ENCODE measurements around the gene IPPK.
A peak's percentile ranks its signal among the peaks of the same experiment; 100 is the strongest.

Gene IPPK

DNA sequence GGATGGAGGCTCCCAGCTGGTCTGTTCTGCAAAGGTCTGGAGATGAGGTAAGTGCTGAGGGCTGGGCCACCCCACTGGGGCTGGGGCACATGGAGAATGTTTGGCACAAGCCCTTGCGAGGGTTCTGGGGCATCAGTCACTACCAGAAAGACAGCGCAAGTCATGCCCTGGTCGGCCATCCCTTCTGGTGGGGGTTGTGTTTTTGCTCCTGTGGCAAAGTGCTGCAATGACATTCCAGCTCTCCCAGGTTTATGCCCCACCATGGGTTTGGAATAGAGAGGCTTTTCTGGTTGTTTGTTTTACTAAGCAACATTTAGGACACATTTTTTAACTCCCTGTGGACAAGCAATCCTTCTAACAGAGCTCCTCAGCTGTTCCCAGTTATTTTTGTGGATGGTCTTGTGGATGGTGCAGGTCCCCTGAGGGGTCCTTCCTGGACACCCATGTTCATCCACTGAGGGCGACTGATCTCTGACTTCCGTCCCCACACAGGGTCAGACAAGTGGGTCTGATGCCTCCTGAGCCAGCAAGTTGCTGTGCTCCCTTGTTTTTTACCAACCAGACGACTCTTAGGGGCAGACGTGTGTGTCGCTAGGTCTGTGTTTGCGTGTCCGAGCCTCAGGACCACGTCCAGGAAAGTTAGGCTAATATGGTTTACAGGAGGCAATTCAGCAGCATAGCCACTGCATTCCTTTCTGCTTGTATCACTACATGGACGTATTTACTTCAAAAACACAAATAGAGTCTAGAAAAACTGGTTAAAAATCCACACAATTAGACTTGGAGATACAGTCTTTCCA lies 69.3 kb downstream of the IPPK start:
- Histone ChIP-seq H3K36me3 (ENCODE audit: control insufficient read depth in 2 of 2, insufficient read depth in 1 of 2, low read length in 2 of 2) (no peaks in the 10 kb centered on the region), H3K4me1 (ENCODE audit: control insufficient read depth, insufficient read depth, low read length) (no peaks in the 10 kb centered on the region; the same call in 1 of the 2 replicates), H3K27ac (ENCODE audit: extremely low read depth, low read depth, low read length) (no peak overlapping the region), H3K9me3 (ENCODE audit: control insufficient read depth, insufficient read depth, low read depth, low read length) (no peaks in the 10 kb centered on the region), H3K4me3 (ENCODE audit: low read depth, low read length) (no peak overlapping the region)
- TF ChIP-seq ZNF335 (tag by site-specific recombination; conservative IDR thresholded peaks at IDR 0.05) (no peak), BCL11B (tag by site-specific recombination; IDR thresholded peaks at IDR 0.05; ENCODE audit: low read depth) (no peak), GFI1B (tag by site-specific recombination; IDR thresholded peaks at IDR 0.05) (no peak), KLF8 (tag by site-specific recombination; IDR thresholded peaks at IDR 0.05) (no peak), ZNF121 (tag by site-specific recombination; IDR thresholded peaks at IDR 0.05) (no peak), ZNF248 (tag by site-specific recombination; IDR thresholded peaks at IDR 0.05) (no peak), OVOL3 (tag by site-specific recombination; IDR thresholded peaks at IDR 0.05) (no peak)
- TF ChIP-seq, protein P1, sequence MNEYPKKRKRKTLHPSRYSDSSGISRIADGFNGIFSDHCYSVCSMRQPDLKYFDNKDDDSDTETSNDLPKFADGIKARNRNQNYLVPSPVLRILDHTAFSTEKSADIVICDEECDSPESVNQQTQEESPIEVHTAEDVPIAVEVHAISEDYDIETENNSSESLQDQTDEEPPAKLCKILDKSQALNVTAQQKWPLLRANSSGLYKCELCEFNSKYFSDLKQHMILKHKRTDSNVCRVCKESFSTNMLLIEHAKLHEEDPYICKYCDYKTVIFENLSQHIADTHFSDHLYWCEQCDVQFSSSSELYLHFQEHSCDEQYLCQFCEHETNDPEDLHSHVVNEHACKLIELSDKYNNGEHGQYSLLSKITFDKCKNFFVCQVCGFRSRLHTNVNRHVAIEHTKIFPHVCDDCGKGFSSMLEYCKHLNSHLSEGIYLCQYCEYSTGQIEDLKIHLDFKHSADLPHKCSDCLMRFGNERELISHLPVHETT (tag by site-specific recombination; IDR thresholded peaks at IDR 0.05), result no peak
- TF ChIP-seq, protein P2, sequence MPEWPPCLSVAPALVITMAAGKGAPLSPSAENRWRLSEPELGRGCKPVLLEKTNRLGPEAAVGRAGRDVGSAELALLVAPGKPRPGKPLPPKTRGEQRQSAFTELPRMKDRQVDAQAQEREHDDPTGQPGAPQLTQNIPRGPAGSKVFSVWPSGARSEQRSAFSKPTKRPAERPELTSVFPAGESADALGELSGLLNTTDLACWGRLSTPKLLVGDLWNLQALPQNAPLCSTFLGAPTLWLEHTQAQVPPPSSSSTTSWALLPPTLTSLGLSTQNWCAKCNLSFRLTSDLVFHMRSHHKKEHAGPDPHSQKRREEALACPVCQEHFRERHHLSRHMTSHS (tag by site-specific recombination; IDR thresholded peaks at IDR 0.05), result no peak
- TF ChIP-seq, protein P3, sequence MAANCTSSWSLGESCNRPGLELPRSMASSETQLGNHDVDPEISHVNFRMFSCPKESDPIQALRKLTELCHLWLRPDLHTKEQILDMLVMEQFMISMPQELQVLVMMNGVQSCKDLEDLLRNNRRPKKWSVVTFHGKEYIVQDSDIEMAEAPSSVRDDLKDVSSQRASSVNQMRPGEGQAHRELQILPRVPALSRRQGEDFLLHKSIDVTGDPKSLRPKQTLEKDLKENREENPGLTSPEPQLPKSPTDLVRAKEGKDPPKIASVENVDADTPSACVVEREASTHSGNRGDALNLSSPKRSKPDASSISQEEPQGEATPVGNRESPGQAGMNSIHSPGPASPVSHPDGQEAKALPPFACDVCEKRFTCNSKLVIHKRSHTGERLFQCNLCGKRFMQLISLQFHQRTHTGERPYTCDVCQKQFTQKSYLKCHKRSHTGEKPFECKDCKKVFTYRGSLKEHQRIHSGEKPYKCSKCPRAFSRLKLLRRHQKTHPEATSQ (tag by site-specific recombination; IDR thresholded peaks at IDR 0.05), result no peak
- ChIA-PET CTCF (interaction anchor here (0.6 to 0.7 kb wide), 2 partner anchors 460 to 1412 kb away, joined by 3 read pairs; no protein-coding TSS in a partner anchor), POLR2A (interaction anchor here (0.7 kb wide), 1 partner anchor 9 kb away, joined by 3 read pairs; no protein-coding TSS in a partner anchor)

DNA sequence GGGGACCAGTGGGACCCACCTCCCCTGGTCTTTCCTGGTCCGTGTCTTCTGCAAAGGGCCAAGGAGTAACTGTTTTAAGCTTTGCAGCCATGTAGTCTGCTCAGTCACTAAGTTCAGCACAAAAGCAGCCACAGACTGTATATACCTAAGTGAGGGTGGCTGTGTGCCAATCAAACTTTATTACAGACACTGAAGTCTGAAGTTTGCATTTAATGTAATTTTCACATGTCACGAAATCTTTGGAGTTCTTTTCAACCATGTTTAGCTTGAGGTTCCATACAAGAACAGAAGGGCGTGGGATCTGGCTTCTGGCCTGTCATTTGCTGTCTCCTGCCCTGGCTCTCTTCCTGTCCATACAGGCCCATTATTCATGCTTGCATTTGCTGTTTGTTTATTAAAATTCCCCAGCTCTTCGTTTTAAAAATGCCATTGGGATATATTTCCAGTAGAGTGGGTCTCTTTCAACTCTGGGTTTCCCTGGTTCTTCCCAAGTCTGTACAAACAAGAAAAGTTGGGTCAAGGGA lies 69.9 kb downstream of the IPPK start:
- Histone ChIP-seq H3K27ac (ENCODE audit: extremely low read depth, low read depth, low read length) (no peak overlapping the region), H3K36me3 (ENCODE audit: control insufficient read depth in 2 of 2, insufficient read depth in 1 of 2, low read length in 2 of 2) (no peaks in the 10 kb centered on the region), H3K4me1 (ENCODE audit: control insufficient read depth, insufficient read depth, low read length) (no peaks in the 10 kb centered on the region; the same call in 1 of the 2 replicates), H3K9me3 (ENCODE audit: control insufficient read depth, insufficient read depth, low read depth, low read length) (no peaks in the 10 kb centered on the region), H3K4me3 (ENCODE audit: low read depth, low read length) (no peak overlapping the region)
- TF ChIP-seq, protein P4, sequence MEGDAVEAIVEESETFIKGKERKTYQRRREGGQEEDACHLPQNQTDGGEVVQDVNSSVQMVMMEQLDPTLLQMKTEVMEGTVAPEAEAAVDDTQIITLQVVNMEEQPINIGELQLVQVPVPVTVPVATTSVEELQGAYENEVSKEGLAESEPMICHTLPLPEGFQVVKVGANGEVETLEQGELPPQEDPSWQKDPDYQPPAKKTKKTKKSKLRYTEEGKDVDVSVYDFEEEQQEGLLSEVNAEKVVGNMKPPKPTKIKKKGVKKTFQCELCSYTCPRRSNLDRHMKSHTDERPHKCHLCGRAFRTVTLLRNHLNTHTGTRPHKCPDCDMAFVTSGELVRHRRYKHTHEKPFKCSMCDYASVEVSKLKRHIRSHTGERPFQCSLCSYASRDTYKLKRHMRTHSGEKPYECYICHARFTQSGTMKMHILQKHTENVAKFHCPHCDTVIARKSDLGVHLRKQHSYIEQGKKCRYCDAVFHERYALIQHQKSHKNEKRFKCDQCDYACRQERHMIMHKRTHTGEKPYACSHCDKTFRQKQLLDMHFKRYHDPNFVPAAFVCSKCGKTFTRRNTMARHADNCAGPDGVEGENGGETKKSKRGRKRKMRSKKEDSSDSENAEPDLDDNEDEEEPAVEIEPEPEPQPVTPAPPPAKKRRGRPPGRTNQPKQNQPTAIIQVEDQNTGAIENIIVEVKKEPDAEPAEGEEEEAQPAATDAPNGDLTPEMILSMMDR (tag by site-specific recombination; IDR thresholded peaks at IDR 0.05), result no peak
- TF ChIP-seq, protein P5, sequence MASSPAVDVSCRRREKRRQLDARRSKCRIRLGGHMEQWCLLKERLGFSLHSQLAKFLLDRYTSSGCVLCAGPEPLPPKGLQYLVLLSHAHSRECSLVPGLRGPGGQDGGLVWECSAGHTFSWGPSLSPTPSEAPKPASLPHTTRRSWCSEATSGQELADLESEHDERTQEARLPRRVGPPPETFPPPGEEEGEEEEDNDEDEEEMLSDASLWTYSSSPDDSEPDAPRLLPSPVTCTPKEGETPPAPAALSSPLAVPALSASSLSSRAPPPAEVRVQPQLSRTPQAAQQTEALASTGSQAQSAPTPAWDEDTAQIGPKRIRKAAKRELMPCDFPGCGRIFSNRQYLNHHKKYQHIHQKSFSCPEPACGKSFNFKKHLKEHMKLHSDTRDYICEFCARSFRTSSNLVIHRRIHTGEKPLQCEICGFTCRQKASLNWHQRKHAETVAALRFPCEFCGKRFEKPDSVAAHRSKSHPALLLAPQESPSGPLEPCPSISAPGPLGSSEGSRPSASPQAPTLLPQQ (tag by site-specific recombination; IDR thresholded peaks at IDR 0.05), result 0 out of 2 replicates have a peak, but pooled peaks have one; percentile 22
- ChIA-PET POLR2A (no interaction called here), CTCF (interaction anchor here (0.6 to 0.7 kb wide), 2 partner anchors 459 to 1411 kb away, joined by 3 read pairs; no protein-coding TSS in a partner anchor)

DNA sequence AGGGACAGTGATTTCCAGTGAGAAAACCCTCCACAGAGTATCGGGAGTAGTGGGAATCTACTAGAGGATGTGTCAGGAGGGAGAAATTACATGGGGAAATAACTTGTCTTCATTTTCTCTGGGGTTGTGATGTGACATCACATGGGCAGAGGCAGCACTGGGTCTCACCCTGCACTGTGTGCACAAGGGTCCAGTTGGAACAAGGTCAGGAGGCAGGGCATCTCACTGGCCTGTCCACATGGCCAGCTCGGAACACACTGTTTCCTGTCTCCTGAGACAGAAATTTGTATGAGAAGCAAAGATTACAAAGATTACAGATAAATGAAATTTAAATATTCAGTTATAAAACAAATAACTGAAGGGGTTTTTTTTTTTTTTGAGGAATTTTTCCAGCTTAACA lies 71.5 kb downstream of the IPPK start:
- ChIA-PET POLR2A (interaction anchor here (0.7 kb wide), 1 partner anchor 257 kb away, joined by 5 read pairs; no protein-coding TSS in a partner anchor), CTCF (no interaction called here)
- H3K36me3 ChIP-seq (ENCODE audit: control insufficient read depth in 2 of 2, insufficient read depth in 1 of 2, low read length in 2 of 2), result no peaks in the 10 kb centered on the region
- H3K27ac ChIP-seq (ENCODE audit: extremely low read depth, low read depth, low read length), result no peak overlapping the region
- no peak overlapping the region for H3K4me3 ChIP-seq (ENCODE audit: low read depth, low read length)
- no peaks in the 10 kb centered on the region; the same call in 1 of the 2 replicates for H3K4me1 ChIP-seq (ENCODE audit: control insufficient read depth, insufficient read depth, low read length)
- no peaks in the 10 kb centered on the region for H3K9me3 ChIP-seq (ENCODE audit: control insufficient read depth, insufficient read depth, low read depth, low read length)
- TF ChIP-seq ZNF48 (tag by site-specific recombination; IDR thresholded peaks at IDR 0.05) (no peak), SP2 (tag by site-specific recombination; IDR thresholded peaks at IDR 0.05) (no peak), REPIN1 (tag by site-specific recombination; IDR thresholded peaks at IDR 0.05; ENCODE audit: low read depth) (no peak), ZNF155 (tag by site-specific recombination; IDR thresholded peaks at IDR 0.05) (no peak), SCRT1 (tag by site-specific recombination; IDR thresholded peaks at IDR 0.05; ENCODE audit: borderline replicate concordance) (no peak), SCRT2 (tag by site-specific recombination; IDR thresholded peaks at IDR 0.05) (no peak), ZNF248 (tag by site-specific recombination; IDR thresholded peaks at IDR 0.05) (no peak)
- TF ChIP-seq, protein P5 (tag by site-specific recombination; IDR thresholded peaks at IDR 0.05), result no peak
- TF ChIP-seq, protein P6, sequence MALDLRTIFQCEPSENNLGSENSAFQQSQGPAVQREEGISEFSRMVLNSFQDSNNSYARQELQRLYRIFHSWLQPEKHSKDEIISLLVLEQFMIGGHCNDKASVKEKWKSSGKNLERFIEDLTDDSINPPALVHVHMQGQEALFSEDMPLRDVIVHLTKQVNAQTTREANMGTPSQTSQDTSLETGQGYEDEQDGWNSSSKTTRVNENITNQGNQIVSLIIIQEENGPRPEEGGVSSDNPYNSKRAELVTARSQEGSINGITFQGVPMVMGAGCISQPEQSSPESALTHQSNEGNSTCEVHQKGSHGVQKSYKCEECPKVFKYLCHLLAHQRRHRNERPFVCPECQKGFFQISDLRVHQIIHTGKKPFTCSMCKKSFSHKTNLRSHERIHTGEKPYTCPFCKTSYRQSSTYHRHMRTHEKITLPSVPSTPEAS (tag by site-specific recombination; IDR thresholded peaks at IDR 0.05), result no peak

All from HEK293 (cell line).